ENCODE data around the gene GPNMB.
"Not testable (repeated sequence)": the region's sequence is repeated elsewhere in the genome, so short reads cannot be mapped to it uniquely, and the experiment has no call there.

Gene GPNMB

GRCh38 chr7:23246555-23246954, at the start of gene GPNMB:
Gene GPNMB, plus strand, starts transcription at chr7:23246775. Its CDS starts 83 bp downstream, at chr7:23246858.
- DNase-seq (ENCODE audit: low read depth in 3 of 3, low spot score in 1 of 3), result no peak

GRCh38 chr7:23197745-23198144, 48.8 kb upstream of the GPNMB start:
- not testable (repeated sequence) for DNase-seq (ENCODE audit: low read depth in 3 of 3, low spot score in 1 of 3)

- DNase-seq (ENCODE audit: low read depth in 3 of 3, low spot score in 1 of 3), result no peak
These were observed 46.2 kb upstream of the GPNMB start for GRCh38 chr7:23200331-23200730.

DNA sequence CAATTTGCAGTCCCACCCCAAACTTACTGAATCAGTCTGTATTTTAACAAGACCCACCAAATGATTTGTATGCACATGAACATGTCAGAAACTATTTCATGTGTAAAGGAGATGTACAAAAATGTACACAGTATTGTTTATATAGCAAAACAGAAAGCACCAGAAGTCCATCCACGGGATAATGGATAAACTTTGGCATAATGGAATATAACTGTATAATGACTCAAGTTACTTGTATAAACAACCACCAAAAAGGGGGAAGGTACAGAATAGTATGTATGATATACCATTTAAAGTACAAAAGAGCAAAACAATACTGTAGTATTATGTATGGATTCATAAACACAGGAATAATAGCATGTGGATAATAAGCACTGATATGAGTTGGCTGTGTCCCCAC, 42.3 kb upstream of the GPNMB start:
- DNase-seq (ENCODE audit: low read depth in 3 of 3, low spot score in 1 of 3), result no peak

- no peak for DNase-seq (ENCODE audit: low read depth in 3 of 3, low spot score in 1 of 3)
These were observed 41.0 kb upstream of the GPNMB start for GRCh38 chr7:23205577-23205908.

DNA sequence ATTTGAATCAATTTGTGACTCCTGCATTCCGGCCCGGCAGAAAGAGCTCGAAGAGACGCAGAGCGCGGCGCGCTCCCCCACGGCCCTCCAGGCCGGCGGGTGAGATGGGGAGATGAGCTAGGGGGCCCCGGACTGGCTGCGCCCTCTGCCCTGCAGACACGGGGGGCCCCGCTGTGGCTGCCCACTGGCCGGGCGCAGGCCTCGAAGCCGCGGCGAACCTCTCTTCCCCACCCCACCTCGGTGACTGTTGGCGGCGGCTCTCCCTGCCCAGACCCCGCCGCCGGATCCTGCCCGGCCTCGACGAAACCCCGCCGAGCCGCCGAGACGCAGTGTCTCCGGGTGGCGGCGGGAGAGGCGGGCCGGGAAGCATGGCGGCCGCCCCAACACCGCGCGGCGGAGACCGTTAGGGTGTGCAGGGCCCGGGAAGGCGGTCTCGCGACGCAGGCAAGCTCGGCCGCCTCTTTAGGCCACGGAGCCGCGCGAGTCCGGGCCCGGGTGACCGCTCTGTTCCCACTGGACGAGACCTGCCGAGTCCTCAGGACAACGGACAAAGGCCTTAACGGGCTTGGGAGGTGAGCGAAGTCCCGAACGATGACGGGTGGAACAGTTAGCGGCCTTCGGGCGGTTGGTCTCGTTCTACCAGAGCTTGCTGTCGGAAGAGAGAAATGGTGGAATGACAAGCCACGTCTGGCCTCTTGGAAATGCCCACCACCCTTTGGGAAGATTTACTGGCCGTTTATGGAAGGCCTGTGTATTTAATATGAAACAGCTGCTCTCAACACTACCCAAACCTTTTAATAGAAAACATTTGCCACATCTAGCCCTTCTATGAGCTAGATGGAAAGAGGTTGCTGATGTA, 40.4 kb upstream of the GPNMB start:
- no peak for DNase-seq (ENCODE audit: low read depth in 3 of 3, low spot score in 1 of 3)

DNA sequence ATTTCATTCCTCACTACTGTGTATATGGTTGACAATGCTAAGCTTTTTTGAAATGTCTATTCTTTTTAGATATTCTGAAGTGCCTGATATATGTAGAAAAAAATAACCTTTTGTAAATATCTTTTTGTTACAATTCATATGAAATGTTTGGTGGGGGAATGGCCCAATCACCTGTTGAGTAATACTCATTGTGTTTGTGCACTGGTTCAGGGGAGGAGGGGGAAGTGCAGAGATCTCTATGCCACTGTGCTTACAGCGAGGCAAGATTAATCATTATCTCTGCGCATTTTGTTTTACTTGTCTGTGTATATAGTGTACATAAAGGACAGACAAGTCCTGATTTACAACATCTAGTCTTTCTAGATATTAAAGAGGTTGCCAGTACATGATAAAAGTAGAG, 39.6 kb upstream of the GPNMB start:
- no peak for DNase-seq (ENCODE audit: low read depth in 3 of 3, low spot score in 1 of 3)

DNA sequence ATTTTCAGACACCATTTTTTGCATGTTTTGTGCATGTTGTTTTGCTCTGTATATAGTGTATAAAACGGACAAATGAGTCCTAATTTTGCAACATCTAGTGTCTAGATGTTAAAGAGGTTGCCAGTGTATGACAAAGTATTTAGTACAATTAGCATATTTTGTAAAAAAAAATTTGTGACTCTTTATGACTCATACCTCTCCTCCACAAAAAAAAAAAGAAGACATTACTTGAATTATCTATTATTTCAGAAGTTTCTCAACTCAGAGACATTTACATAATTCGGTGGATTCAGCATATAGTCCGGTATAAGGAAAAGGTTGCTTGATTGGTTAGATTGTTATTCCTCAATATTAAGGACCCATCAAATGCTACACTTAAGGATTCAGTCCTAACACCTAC, 38.7 kb upstream of the GPNMB start:
- no peak for DNase-seq (ENCODE audit: low read depth in 3 of 3, low spot score in 1 of 3)

GRCh38 chr7:23208316-23208715, 38.3 kb upstream of the GPNMB start:
- DNase-seq (ENCODE audit: low read depth in 3 of 3, low spot score in 1 of 3), result no peak

GRCh38 chr7:23210506-23210905, 36.1 kb upstream of the GPNMB start:
- no peak for DNase-seq (ENCODE audit: low read depth in 3 of 3, low spot score in 1 of 3)

- DNase-seq (ENCODE audit: low read depth in 3 of 3, low spot score in 1 of 3), result no peak
These were observed 35.0 kb upstream of the GPNMB start for GRCh38 chr7:23211589-23211988.

- DNase-seq (ENCODE audit: low read depth in 3 of 3, low spot score in 1 of 3), result no peak
These were observed 34.2 kb upstream of the GPNMB start for GRCh38 chr7:23212395-23212794.

DNA sequence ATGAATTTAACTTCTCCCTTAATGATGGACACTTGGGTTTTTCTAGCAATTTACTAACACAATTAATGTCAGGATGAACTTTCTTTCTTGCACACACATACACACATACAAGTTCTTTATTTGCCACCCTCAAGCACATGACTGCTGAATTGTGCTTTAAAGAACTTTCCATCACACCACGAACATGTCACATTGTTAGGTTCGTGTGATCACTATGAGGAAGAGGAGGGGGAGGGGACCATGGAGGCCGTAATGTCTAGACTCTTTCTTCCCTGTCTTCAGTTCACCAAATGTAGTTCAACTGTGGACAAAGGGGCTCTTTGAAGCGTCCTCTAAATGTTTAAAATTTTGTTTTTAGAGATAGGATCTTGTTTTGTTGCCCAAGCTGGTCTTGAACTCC, 33.7 kb upstream of the GPNMB start:
- DNase-seq (ENCODE audit: low read depth in 3 of 3, low spot score in 1 of 3), result no peak

GRCh38 chr7:23213755-23214154, 32.8 kb upstream of the GPNMB start:
- DNase-seq (ENCODE audit: low read depth in 3 of 3, low spot score in 1 of 3), result no peak

GRCh38 chr7:23214423-23214822, 32.2 kb upstream of the GPNMB start:
- no peak for DNase-seq (ENCODE audit: low read depth in 3 of 3, low spot score in 1 of 3)

DNA sequence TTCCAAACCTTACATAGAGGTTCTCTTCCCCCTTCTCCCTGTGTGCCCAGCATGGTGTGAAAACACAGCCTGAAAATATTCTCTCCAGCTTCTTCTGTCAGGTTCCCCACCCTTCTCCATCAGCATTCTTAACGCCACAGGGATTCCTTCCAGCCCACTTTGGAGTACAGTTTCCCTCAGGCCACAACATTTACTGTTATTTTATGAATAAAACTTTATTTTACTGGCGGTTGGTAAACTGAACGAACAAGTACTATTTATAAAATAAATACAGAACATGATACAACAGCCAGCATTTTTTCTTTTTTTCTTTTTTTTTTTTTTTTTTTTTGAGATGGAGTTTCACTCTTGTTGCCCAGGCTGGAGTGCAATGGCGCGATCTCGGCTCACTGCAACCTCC, 31.6 kb upstream of the GPNMB start:
- DNase-seq (ENCODE audit: low read depth in 3 of 3, low spot score in 1 of 3), result no peak

- DNase-seq (ENCODE audit: low read depth in 3 of 3, low spot score in 1 of 3), result no peak
These were observed 30.6 kb upstream of the GPNMB start for GRCh38 chr7:23216021-23216420.

DNA sequence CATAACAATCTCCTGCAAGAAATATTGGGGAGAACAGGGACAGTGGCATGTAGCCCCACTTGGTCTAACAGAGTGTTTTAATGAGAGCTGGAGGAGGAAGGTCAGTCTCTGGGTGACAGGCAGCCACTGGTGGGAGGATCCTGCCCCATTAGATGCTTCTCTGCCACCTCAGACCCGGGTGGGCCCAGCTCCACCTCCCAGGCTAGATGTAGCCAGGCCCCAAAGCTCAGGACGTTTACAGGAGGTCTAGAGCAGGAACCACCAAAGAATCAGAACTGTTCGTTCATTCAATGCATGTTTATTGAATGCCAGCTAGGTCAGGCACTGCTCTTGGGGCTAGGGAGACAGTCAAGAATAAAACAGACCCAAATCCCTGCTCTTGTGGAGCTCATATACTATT, 28.4 kb upstream of the GPNMB start:
- DNase-seq (ENCODE audit: low read depth in 3 of 3, low spot score in 1 of 3), result no peak

GRCh38 chr7:23220690-23221305, 25.8 kb upstream of the GPNMB start:
- no peak for DNase-seq (ENCODE audit: low read depth in 3 of 3, low spot score in 1 of 3)

- DNase-seq (ENCODE audit: low read depth in 3 of 3, low spot score in 1 of 3), result no peak
These were observed 24.0 kb upstream of the GPNMB start for GRCh38 chr7:23222439-23223030.

DNA sequence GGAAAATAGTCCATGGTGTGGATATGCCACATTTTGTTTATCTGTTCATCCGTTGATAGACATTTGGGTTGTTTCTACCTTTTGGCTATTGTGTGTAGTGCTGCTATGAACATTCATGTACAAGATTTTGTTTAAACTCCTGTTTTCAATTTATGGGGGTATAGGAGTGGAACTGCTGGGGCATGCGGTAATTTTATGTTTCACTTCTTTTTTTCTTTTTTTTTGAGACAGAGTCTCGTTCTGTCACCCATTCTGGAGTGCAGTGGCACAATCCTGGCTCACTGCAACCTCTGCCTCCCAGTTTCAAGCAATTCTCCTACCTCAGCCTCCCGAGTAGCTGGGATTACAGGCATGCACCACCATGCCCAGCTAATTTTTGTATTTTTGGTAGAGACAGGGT, 22.2 kb upstream of the GPNMB start:
- not testable (repeated sequence) for DNase-seq (ENCODE audit: low read depth in 3 of 3, low spot score in 1 of 3)

DNA sequence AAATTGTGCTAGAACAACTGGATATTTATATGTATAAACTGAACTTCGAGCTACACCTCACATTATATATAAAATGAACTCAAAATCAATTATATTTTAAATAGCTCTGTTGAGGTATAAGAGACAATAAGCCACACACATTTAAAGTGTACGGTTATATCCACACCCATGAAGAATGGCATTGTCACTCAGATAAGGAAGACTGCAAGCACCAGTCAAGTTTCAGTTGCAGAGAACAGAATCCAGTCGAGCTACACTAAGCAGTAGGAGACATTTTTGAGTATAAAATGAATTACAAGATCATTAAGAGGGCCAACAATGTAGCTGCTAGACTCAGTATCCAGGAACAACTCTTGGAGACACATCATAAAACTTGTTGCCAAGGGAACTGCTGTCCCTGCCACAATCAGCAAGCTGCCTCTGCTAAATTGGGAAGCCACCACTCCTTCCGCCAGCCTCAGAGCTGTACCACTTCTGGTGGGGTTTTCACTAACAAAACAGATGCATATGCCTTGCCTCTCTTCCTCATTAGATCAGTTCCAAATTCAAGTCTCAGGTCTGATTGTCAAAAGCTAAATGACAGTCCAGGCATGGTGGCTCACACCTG, 19.6 kb upstream of the GPNMB start:
- no peak for DNase-seq (ENCODE audit: low read depth in 3 of 3, low spot score in 1 of 3)
